ENCODE results near the gene OSBPL9. TPM values are rescaled to one million over a fixed set of nuclear protein-coding genes. Genes with fewer than 3 reads are reported as not detected.

The OSBPL9 gene
- total RNA-seq, 1 donor from 2014 or later, result 103 TPM

GRCh38 chr1:51616490-51616889, 402 bp upstream of the OSBPL9 start:
- H3K36me3 Mint-ChIP-seq (ENCODE audit: unreplicated experiment), result peaks cover 4% of the 10 kb centered on the region

GRCh38 chr1:51618715-51619114, 1.8 kb downstream of the OSBPL9 start:
- Mint-ChIP-seq H3K4me3 (ENCODE audit: unreplicated experiment) (peak overlapping the region; percentile 5), H3K27me3 (ENCODE audit: unreplicated experiment) (no peaks in the 10 kb centered on the region), H3K36me3 (ENCODE audit: unreplicated experiment) (peaks cover 4% of the 10 kb centered on the region), H3K9me3 (ENCODE audit: unreplicated experiment) (no peaks in the 10 kb centered on the region), H3K27ac (ENCODE audit: unreplicated experiment) (peak overlapping the region; percentile 76), H3K4me1 (ENCODE audit: unreplicated experiment) (peaks cover 48% of the 10 kb centered on the region)
- TF ChIP-seq, protein P1, sequence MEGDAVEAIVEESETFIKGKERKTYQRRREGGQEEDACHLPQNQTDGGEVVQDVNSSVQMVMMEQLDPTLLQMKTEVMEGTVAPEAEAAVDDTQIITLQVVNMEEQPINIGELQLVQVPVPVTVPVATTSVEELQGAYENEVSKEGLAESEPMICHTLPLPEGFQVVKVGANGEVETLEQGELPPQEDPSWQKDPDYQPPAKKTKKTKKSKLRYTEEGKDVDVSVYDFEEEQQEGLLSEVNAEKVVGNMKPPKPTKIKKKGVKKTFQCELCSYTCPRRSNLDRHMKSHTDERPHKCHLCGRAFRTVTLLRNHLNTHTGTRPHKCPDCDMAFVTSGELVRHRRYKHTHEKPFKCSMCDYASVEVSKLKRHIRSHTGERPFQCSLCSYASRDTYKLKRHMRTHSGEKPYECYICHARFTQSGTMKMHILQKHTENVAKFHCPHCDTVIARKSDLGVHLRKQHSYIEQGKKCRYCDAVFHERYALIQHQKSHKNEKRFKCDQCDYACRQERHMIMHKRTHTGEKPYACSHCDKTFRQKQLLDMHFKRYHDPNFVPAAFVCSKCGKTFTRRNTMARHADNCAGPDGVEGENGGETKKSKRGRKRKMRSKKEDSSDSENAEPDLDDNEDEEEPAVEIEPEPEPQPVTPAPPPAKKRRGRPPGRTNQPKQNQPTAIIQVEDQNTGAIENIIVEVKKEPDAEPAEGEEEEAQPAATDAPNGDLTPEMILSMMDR (IDR thresholded peaks at IDR 0.05), result no peak
- DNase-seq (ENCODE audit: extremely low spot score, unreplicated experiment), result no peak

More at GRCh38 chr1:51616490-51616889, 402 bp upstream of the OSBPL9 start:
- TF ChIP-seq, protein P1 (IDR thresholded peaks at IDR 0.05), result no peak
- H3K27ac Mint-ChIP-seq (ENCODE audit: unreplicated experiment), result no peak overlapping the region
- no peaks in the 10 kb centered on the region for H3K27me3 Mint-ChIP-seq (ENCODE audit: unreplicated experiment)
- peak overlapping the region; percentile 99 for H3K4me3 Mint-ChIP-seq (ENCODE audit: unreplicated experiment)
- peaks cover 43% of the 10 kb centered on the region for H3K4me1 Mint-ChIP-seq (ENCODE audit: unreplicated experiment)
- H3K9me3 Mint-ChIP-seq (ENCODE audit: unreplicated experiment), result no peaks in the 10 kb centered on the region
- DNase-seq (ENCODE audit: extremely low spot score, unreplicated experiment), result no peak

- Mint-ChIP-seq H3K27me3 (ENCODE audit: unreplicated experiment) (no peaks in the 10 kb centered on the region), H3K36me3 (ENCODE audit: unreplicated experiment) (peaks cover 4% of the 10 kb centered on the region), H3K4me1 (ENCODE audit: unreplicated experiment) (peaks cover 48% of the 10 kb centered on the region), H3K9me3 (ENCODE audit: unreplicated experiment) (no peaks in the 10 kb centered on the region), H3K27ac (ENCODE audit: unreplicated experiment) (no peak overlapping the region), H3K4me3 (ENCODE audit: unreplicated experiment) (no peak overlapping the region)
- no peak for DNase-seq (ENCODE audit: extremely low spot score, unreplicated experiment)
- TF ChIP-seq, protein P1 (IDR thresholded peaks at IDR 0.05), result no peak
Measured at GRCh38 chr1:51620470-51620869, 3.6 kb downstream of the OSBPL9 start.

GRCh38 chr1:51621161-51621560, 4.3 kb downstream of the OSBPL9 start:
- TF ChIP-seq, protein P1 (IDR thresholded peaks at IDR 0.05), result no peak
- H3K27ac Mint-ChIP-seq (ENCODE audit: unreplicated experiment), result no peak overlapping the region
- no peaks in the 10 kb centered on the region for H3K9me3 Mint-ChIP-seq (ENCODE audit: unreplicated experiment)
- DNase-seq (ENCODE audit: extremely low spot score, unreplicated experiment), result no peak
- peaks cover 4% of the 10 kb centered on the region for H3K36me3 Mint-ChIP-seq (ENCODE audit: unreplicated experiment)
- no peaks in the 10 kb centered on the region for H3K27me3 Mint-ChIP-seq (ENCODE audit: unreplicated experiment)
- peaks cover 48% of the 10 kb centered on the region for H3K4me1 Mint-ChIP-seq (ENCODE audit: unreplicated experiment)
- no peak overlapping the region for H3K4me3 Mint-ChIP-seq (ENCODE audit: unreplicated experiment)

- TF ChIP-seq, protein P1 (IDR thresholded peaks at IDR 0.05), result no peak
- H3K27ac Mint-ChIP-seq (ENCODE audit: unreplicated experiment), result no peak overlapping the region
Measured at GRCh38 chr1:51621841-51622454, 5.1 kb downstream of the OSBPL9 start.

More at GRCh38 chr1:51621841-51622454, 5.1 kb downstream of the OSBPL9 start:
- H3K9me3 Mint-ChIP-seq (ENCODE audit: unreplicated experiment), result no peaks in the 10 kb centered on the region
- H3K36me3 Mint-ChIP-seq (ENCODE audit: unreplicated experiment), result peaks cover 4% of the 10 kb centered on the region
- DNase-seq (ENCODE audit: extremely low spot score, unreplicated experiment), result no peak
- H3K4me1 Mint-ChIP-seq (ENCODE audit: unreplicated experiment), result peaks cover 43% of the 10 kb centered on the region
- H3K27me3 Mint-ChIP-seq (ENCODE audit: unreplicated experiment), result no peaks in the 10 kb centered on the region
- H3K4me3 Mint-ChIP-seq (ENCODE audit: unreplicated experiment), result no peak overlapping the region
